SK-N-MC (cell line): Measurements from ENCODE around the gene MALRD1.

Experiments
- DNase-seq: peaks from one replicate; pipeline ENCODE4 v3.0.0-alpha.2; 2011; ENCODE audit warnings: low read depth, low spot score
- H3K27ac ChIP-seq: fragments of 200-600 bp; sonication (generic); 2 replicates; pipeline ENCODE4 v1.5.1; 2016; ENCODE audit warnings: mixed run types
- H3K36me3 ChIP-seq: fragments of 200-600 bp; sonication (generic); 2 replicates; pipeline ENCODE4 v1.6.1; 2017; ENCODE audit warnings: antibody characterized with exemption, low read length, mixed read lengths; ENCODE audit not compliant: insufficient read depth
- H3K4me3 ChIP-seq: fragments of 200-600 bp; sonication (generic); 2 replicates; pipeline ENCODE4 v1.5.1; 2016
- H3K9ac ChIP-seq: fragments of 200-600 bp; sonication (generic); 2 replicates; pipeline ENCODE4 v1.8.0; 2017; ENCODE audit warnings: mixed run types, mixed read lengths; ENCODE audit not compliant: insufficient read length
- H3K9me3 ChIP-seq: fragments of 200-600 bp; sonication (generic); 2 replicates; pipeline ENCODE4 v1.6.1; 2017; ENCODE audit warnings: low read depth, mild to moderate bottlenecking, antibody characterized with exemption, low read length, moderate library complexity, mixed read lengths
- EZH2 ChIP-seq: fragments of 200-600 bp; sonication (generic); IDR thresholded peaks from one replicate; pipeline ENCODE4 v1.6.1; 2017; ENCODE audit warnings: antibody characterized with exemption
- FOXP2 ChIP-seq: optimal IDR thresholded peaks from 2 replicates; pipeline ENCODE3; 2011; ENCODE audit warnings: mild to moderate bottlenecking, moderate library complexity; ENCODE audit not compliant: insufficient read depth; ENCODE audit errors: extremely low read length, control extremely low read depth
- POLR2AphosphoS5 ChIP-seq: IDR thresholded peaks from 2 replicates; pipeline ENCODE4 v1.6.1; 2012; ENCODE audit warnings: mild to moderate bottlenecking, low read depth, low read length, borderline replicate concordance

The MALRD1 gene

GRCh38 chr10:19578571-19578970 is 530.0 kb downstream of the MALRD1 start:
- Histone ChIP-seq H3K27ac (no peak overlapping the region), H3K36me3 (no peaks in the 10 kb centered on the region), H3K4me3 (no peak overlapping the region), H3K9ac (no peak overlapping the region), H3K9me3 (no peaks in the 10 kb centered on the region)
- no peak for DNase-seq
- no peak for TF ChIP-seq EZH2

GRCh38 chr10:19579761-19580545 is 531.4 kb downstream of the MALRD1 start:
- Histone ChIP-seq H3K9me3 (no peaks in the 10 kb centered on the region), H3K36me3 (no peaks in the 10 kb centered on the region), H3K9ac (no peak overlapping the region), H3K4me3 (no peak overlapping the region), H3K27ac (no peak overlapping the region)
- TF ChIP-seq EZH2 = no peak
- TF ChIP-seq POLR2AphosphoS5 = no peak
- TF ChIP-seq FOXP2 = no peak
- DNase-seq = no peak

GRCh38 chr10:19580691-19581090 is 532.1 kb downstream of the MALRD1 start:
- no peak overlapping the region for H3K27ac ChIP-seq
- no peak overlapping the region for H3K4me3 ChIP-seq
- H3K9me3 ChIP-seq = no peaks in the 10 kb centered on the region
- H3K36me3 ChIP-seq = no peaks in the 10 kb centered on the region
- DNase-seq = no peak
- TF ChIP-seq FOXP2 = no peak
- no peak for TF ChIP-seq EZH2
- no peak for TF ChIP-seq POLR2AphosphoS5
- no peak overlapping the region for H3K9ac ChIP-seq

- Histone ChIP-seq H3K27ac (no peak overlapping the region), H3K9me3 (no peaks in the 10 kb centered on the region), H3K9ac (no peak overlapping the region), H3K4me3 (no peak overlapping the region), H3K36me3 (no peaks in the 10 kb centered on the region)
- DNase-seq = no peak
- TF ChIP-seq FOXP2 (no peak), EZH2 (no peak), POLR2AphosphoS5 (no peak)
Observed at GRCh38 chr10:19588608-19589007, 540.0 kb downstream of the MALRD1 start.

GRCh38 chr10:19592276-19592675 is 543.7 kb downstream of the MALRD1 start:
- Histone ChIP-seq H3K9me3 (no peaks in the 10 kb centered on the region), H3K27ac (no peak overlapping the region), H3K4me3 (no peak overlapping the region), H3K9ac (no peak overlapping the region), H3K36me3 (no peaks in the 10 kb centered on the region)
- no peak for DNase-seq
- TF ChIP-seq POLR2AphosphoS5 = no peak
- no peak for TF ChIP-seq EZH2
- no peak for TF ChIP-seq FOXP2

- DNase-seq = no peak
- no peak overlapping the region for H3K4me3 ChIP-seq
- TF ChIP-seq EZH2 (no peak), FOXP2 (no peak), POLR2AphosphoS5 (no peak)
- no peak overlapping the region for H3K9ac ChIP-seq
- no peak overlapping the region for H3K27ac ChIP-seq
- H3K36me3 ChIP-seq = no peaks in the 10 kb centered on the region
- H3K9me3 ChIP-seq = no peaks in the 10 kb centered on the region
Observed at GRCh38 chr10:19595212-19595845, 546.7 kb downstream of the MALRD1 start.

- no peaks in the 10 kb centered on the region for H3K9me3 ChIP-seq
- no peak for DNase-seq
- no peak overlapping the region for H3K9ac ChIP-seq
- no peaks in the 10 kb centered on the region for H3K36me3 ChIP-seq
- no peak for TF ChIP-seq FOXP2
- TF ChIP-seq EZH2 = no peak
- no peak for TF ChIP-seq POLR2AphosphoS5
- H3K4me3 ChIP-seq = no peak overlapping the region
- H3K27ac ChIP-seq = no peak overlapping the region
Observed at GRCh38 chr10:19605806-19606205, 557.2 kb downstream of the MALRD1 start.

- H3K9me3 ChIP-seq = no peaks in the 10 kb centered on the region
- TF ChIP-seq POLR2AphosphoS5 (no peak), EZH2 (no peak), FOXP2 (no peak)
- DNase-seq = no peak
- H3K9ac ChIP-seq = no peak overlapping the region
- no peaks in the 10 kb centered on the region for H3K36me3 ChIP-seq
- no peak overlapping the region for H3K27ac ChIP-seq
- H3K4me3 ChIP-seq = no peak overlapping the region
Observed at GRCh38 chr10:19606968-19607367, 558.4 kb downstream of the MALRD1 start.

GRCh38 chr10:19611775-19612174 is 563.2 kb downstream of the MALRD1 start:
- no peak for TF ChIP-seq EZH2
- TF ChIP-seq FOXP2 = no peak
- no peak for TF ChIP-seq POLR2AphosphoS5
- DNase-seq = no peak
- no peak overlapping the region for H3K4me3 ChIP-seq

GRCh38 chr10:19616966-19617365 is 568.4 kb downstream of the MALRD1 start:
- Histone ChIP-seq H3K4me3 (no peak overlapping the region), H3K27ac (no peak overlapping the region), H3K36me3 (no peaks in the 10 kb centered on the region), H3K9ac (no peak overlapping the region), H3K9me3 (no peaks in the 10 kb centered on the region)
- DNase-seq = no peak
- TF ChIP-seq EZH2 (no peak), POLR2AphosphoS5 (no peak), FOXP2 (no peak)

More at GRCh38 chr10:19611775-19612174, 563.2 kb downstream of the MALRD1 start:
- Histone ChIP-seq H3K27ac (no peak overlapping the region), H3K36me3 (no peaks in the 10 kb centered on the region), H3K9me3 (no peaks in the 10 kb centered on the region), H3K9ac (no peak overlapping the region)
